ENCODE results near the gene HTRA3.

- TF ChIP-seq CTCF (tag by site-specific recombination; IDR thresholded peaks at IDR 0.05), result no peak
- no peak for TF ChIP-seq TCF7L2 (IDR thresholded peaks at IDR 0.05; ENCODE audit: borderline replicate concordance, low read depth, low read length)
- no peak for TF ChIP-seq ZNF521 (tag by site-specific recombination; IDR thresholded peaks at IDR 0.05)
- no peak for TF ChIP-seq PATZ1 (tag by site-specific recombination; IDR thresholded peaks at IDR 0.05)
- no peak for TF ChIP-seq ZNF280C (tag by site-specific recombination; IDR thresholded peaks at IDR 0.05)
- no peak for TF ChIP-seq ZNF580 (tag by site-specific recombination; IDR thresholded peaks at IDR 0.05)
- no peak for TF ChIP-seq SP7 (tag by site-specific recombination; IDR thresholded peaks at IDR 0.05)
These were observed 31.3 kb downstream of the HTRA3 start for GRCh38 chr4:8300832-8301231.

Data from HEK293 (cell line).